ENCODE results near the gene MXI1. TPM values are rescaled to one million over a fixed set of nuclear protein-coding genes. Genes with fewer than 3 reads are reported as not detected.
A peak's percentile ranks its signal among the peaks of the same experiment; 100 is the strongest.

MXI1 gene
- total and polyA plus RNA-seq, 10 donors: 6.8 to 49.4 (median 19.4) TPM

DNA sequence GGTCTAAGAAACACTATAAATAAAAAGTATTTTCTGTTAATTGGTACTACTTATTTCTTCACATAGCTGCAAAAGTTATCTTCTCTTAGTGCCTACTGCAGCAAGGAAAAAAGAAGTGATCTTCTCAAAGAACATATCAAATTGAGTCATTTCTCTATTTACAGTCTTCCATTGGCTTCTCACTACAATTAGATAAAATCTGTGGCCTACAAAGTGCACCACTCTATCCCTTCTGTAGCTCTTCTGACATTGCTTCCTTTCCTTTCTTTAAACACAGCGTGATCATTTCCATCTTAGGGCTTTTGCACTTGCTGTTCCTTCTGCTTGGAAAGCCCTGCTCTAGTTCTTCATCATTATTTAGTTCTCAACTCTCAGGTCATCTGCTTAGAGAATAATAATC lies 44.7 kb downstream of the MXI1 start:
- 80 to 92% (median 86%) methylated on average over 1 of the region's 1 CpG for whole genome bisulfite sequencing, 5 donors
- H3K4me3 ChIP-seq: no peak overlapping the region
- H3K27ac ChIP-seq: no peak overlapping the region
- TF ChIP-seq POLR2AphosphoS5 (IDR thresholded peaks at IDR 0.05) (no peak), POLR2A (IDR thresholded peaks at IDR 0.05) (no peak)
- TF ChIP-seq, protein P1, sequence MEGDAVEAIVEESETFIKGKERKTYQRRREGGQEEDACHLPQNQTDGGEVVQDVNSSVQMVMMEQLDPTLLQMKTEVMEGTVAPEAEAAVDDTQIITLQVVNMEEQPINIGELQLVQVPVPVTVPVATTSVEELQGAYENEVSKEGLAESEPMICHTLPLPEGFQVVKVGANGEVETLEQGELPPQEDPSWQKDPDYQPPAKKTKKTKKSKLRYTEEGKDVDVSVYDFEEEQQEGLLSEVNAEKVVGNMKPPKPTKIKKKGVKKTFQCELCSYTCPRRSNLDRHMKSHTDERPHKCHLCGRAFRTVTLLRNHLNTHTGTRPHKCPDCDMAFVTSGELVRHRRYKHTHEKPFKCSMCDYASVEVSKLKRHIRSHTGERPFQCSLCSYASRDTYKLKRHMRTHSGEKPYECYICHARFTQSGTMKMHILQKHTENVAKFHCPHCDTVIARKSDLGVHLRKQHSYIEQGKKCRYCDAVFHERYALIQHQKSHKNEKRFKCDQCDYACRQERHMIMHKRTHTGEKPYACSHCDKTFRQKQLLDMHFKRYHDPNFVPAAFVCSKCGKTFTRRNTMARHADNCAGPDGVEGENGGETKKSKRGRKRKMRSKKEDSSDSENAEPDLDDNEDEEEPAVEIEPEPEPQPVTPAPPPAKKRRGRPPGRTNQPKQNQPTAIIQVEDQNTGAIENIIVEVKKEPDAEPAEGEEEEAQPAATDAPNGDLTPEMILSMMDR (IDR thresholded peaks at IDR 0.05 in 8 of 11, conservative IDR thresholded peaks at IDR 0.05 in 3 of 11): no peak
- no peak for DNase-seq
- H3K9me3 ChIP-seq: peaks cover 0 to 9% (median 0%) of the 10 kb centered on the region in 8 donors
- intact Hi-C loops (cut with DNase I; ENCODE audit: low total_unique reads): no loop called here
- H3K27me3 ChIP-seq (replicated peaks in 1 of 7): no peaks in the 10 kb centered on the region
- peaks cover 0 to 13% (median 0%) of the 10 kb centered on the region in 6 donors for H3K4me1 ChIP-seq
- peaks cover 0 to 14% (median 0%) of the 10 kb centered on the region in 6 donors for H3K36me3 ChIP-seq

DNA sequence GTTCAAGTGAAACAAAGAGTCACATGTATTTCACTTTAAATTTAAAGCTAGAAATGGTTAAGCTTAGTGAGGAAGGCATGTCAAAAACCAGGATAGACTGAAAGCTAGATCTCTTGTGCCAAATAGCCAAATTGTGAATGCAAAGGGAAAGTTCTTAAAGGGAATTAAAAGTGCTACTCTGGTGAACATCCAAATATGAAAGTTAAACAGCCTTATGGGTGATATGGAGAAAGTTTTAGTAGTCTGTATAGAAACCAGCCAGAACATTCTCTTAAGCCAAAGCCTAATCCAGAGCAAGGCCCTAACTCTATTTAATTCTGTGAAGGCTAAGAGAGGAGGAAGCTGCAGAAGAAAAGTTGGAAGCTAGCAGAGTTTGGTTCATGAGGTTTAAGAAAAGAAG lies 47.1 kb downstream of the MXI1 start:
- peaks cover 0 to 9% (median 0%) of the 10 kb centered on the region in 8 donors for H3K9me3 ChIP-seq
- H3K4me1 ChIP-seq: peaks cover 0 to 13% (median 0%) of the 10 kb centered on the region in 6 donors
- no peaks in the 10 kb centered on the region for H3K27me3 ChIP-seq (replicated peaks in 1 of 7)
- peak overlapping the region in 1 of 8 donors; percentile 55 for H3K27ac ChIP-seq
- TF ChIP-seq POLR2AphosphoS5 (IDR thresholded peaks at IDR 0.05) (no peak), POLR2A (IDR thresholded peaks at IDR 0.05) (no peak)
- TF ChIP-seq, protein P1 (IDR thresholded peaks at IDR 0.05 in 8 of 11, conservative IDR thresholded peaks at IDR 0.05 in 3 of 11): no peak
- intact Hi-C loops (cut with DNase I; ENCODE audit: low total_unique reads): no loop called here
- H3K4me3 ChIP-seq: no peak overlapping the region
- DNase-seq: no peak
- H3K36me3 ChIP-seq: peaks cover 0 to 6% (median 0%) of the 10 kb centered on the region in 6 donors

DNA sequence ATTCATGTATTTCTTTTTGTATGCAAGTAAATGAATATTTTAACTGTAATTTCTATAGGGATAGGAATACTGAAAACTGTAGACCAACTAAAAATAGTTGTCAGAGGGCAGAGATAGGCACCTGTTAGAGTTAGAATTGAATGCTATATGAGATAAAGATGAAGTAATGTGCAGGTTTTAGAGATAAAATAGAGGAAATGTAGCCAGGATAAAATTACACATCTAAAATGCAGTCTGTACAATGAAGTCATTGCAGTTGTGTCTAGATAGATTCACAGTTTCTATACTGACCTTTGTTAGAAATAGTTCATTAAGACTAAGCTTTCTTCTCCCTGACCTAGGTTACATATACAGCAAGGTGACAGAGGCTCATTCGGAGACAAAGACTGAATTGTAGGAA lies 51.1 kb downstream of the MXI1 start:
- Histone ChIP-seq H3K27ac (no peak overlapping the region), H3K36me3 (peaks cover 0 to 6% (median 0%) of the 10 kb centered on the region in 6 donors), H3K9me3 (peaks cover 0 to 9% (median 0%) of the 10 kb centered on the region in 8 donors), H3K4me3 (no peak overlapping the region), H3K4me1 (peaks cover 0 to 13% (median 0%) of the 10 kb centered on the region in 6 donors), H3K27me3 (replicated peaks in 1 of 7) (no peaks in the 10 kb centered on the region)
- no peak for TF ChIP-seq POLR2AphosphoS5 (IDR thresholded peaks at IDR 0.05)
- TF ChIP-seq, protein P1 (IDR thresholded peaks at IDR 0.05 in 8 of 11, conservative IDR thresholded peaks at IDR 0.05 in 3 of 11): no peak
- TF ChIP-seq POLR2A (IDR thresholded peaks at IDR 0.05): no peak
- no peak for DNase-seq
- intact Hi-C loops (cut with DNase I; ENCODE audit: low total_unique reads): no loop called here
- WGBS, 5 donors: 87 to 100% (median 93%) methylated on average over 1 of the region's 1 CpG

DNA sequence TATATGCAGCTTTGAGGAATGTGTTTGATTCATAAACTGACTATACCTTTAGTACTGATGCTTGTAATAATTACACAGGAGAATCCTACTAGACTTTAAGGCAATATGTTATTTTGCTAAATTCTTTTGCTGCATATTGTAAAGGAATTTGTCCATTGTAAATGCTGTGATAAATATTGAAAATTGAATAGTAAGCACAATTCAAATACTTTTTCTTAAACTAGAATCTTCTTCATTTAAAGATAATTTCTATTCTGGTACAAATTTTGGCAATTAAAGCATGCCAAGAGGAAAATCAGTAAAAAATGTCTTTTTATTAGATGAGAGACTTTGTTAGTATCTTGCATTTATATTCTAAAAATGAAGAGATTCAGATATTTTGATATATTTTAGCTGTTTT lies 51.9 kb downstream of the MXI1 start:
- Histone ChIP-seq H3K4me1 (peaks cover 0 to 5% (median 0%) of the 10 kb centered on the region in 6 donors), H3K36me3 (peaks cover 0 to 6% (median 0%) of the 10 kb centered on the region in 6 donors), H3K27me3 (replicated peaks in 1 of 7) (no peaks in the 10 kb centered on the region), H3K4me3 (no peak overlapping the region), H3K9me3 (peaks cover 0 to 9% (median 0%) of the 10 kb centered on the region in 8 donors), H3K27ac (no peak overlapping the region)
- intact Hi-C loops (cut with DNase I; ENCODE audit: low total_unique reads): no loop called here
- DNase-seq: no peak
- TF ChIP-seq POLR2AphosphoS5 (IDR thresholded peaks at IDR 0.05) (no peak), POLR2A (IDR thresholded peaks at IDR 0.05) (no peak)
- TF ChIP-seq, protein P1 (IDR thresholded peaks at IDR 0.05 in 8 of 11, conservative IDR thresholded peaks at IDR 0.05 in 3 of 11): no peak
